Adrenal gland (tissue), 5 donors: ENCODE results near the gene CORO7.

Source experiments
- CTCF ChIP-seq, 6 experiments: fragments of 450-650 bp in 4 of 6; fragments of 200-600 bp in 2 of 6; sonication (generic) in 1 of 6; IDR thresholded peaks; 1 replicate in 5 of 6; 2 replicates in 1 of 6; pipeline versions ENCODE4 v1.5.1 to v1.8.0; 2016 to 2021; ENCODE audit warnings: antibody characterized with exemption in 6 of 6, mild to moderate bottlenecking in 2 of 6, moderate library complexity in 1 of 6
- POLR2A ChIP-seq, 2 donors: fragments of 450-650 bp; IDR thresholded peaks; one replicate each; pipeline ENCODE4 v1.6.1; 2017; ENCODE audit warnings: antibody characterized with exemption in 2 of 2, mild to moderate bottlenecking in 2 of 2, moderate library complexity in 1 of 2
- donor health status: DM: no; HTN: no; CAD: no.

- no peak for TF ChIP-seq POLR2A (IDR thresholded peaks at IDR 0.05)
- TF ChIP-seq CTCF (IDR thresholded peaks at IDR 0.05) = no peak
Observed at GRCh38 chr16:4385066-4385788, 31.2 kb downstream of the CORO7 start.
